Sigmoid colon (tissue), 7 donors: Measurements from ENCODE around the gene KIF5A. TPM values are rescaled to one million over a fixed set of nuclear protein-coding genes. Genes with fewer than 3 reads are reported as not detected.
A peak's percentile ranks its signal among the peaks of the same experiment; 100 is the strongest.

Source experiments
- DNase-seq: peaks from one replicate; pipeline ENCODE4 v3.0.0-alpha.2; 2019
- H3K27ac ChIP-seq, 4 donors: fragments of 200-600 bp; sonication (generic); one replicate each; pipeline ENCODE4 v1.5.1; 2016 to 2019; ENCODE audit warnings: mild to moderate bottlenecking in 1 of 4
- H3K27me3 ChIP-seq, 3 donors: fragments of 200-600 bp; sonication (generic); one replicate each; pipeline ENCODE4 v1.5.1; 2019; ENCODE audit warnings: mild to moderate bottlenecking in 1 of 3
- H3K36me3 ChIP-seq, 4 donors: fragments of 200-600 bp; sonication (generic); one replicate each; pipeline ENCODE4 v1.5.1; 2016 to 2019
- H3K4me1 ChIP-seq, 4 donors: fragments of 200-600 bp; sonication (generic); one replicate each; pipeline ENCODE4 v1.5.1; 2017 to 2019
- H3K4me3 ChIP-seq, 4 donors: fragments of 200-600 bp; sonication (generic); one replicate each; pipeline ENCODE4 v1.5.1; 2017 to 2019; ENCODE audit warnings: mild to moderate bottlenecking in 2 of 4, moderate library complexity in 1 of 4
- H3K9me3 ChIP-seq, 4 donors: fragments of 200-600 bp in 3 of 4; sonication (generic) in 3 of 4; one replicate each; pipeline versions ENCODE4 v1.5.1 to v1.6.1; 2013 to 2019
- CTCF ChIP-seq, 4 experiments: fragments of 450-650 bp in 3 of 4; fragments of 200-600 bp in 1 of 4; IDR thresholded peaks; one replicate each; pipeline ENCODE4 v1.5.1; 2016 to 2019; ENCODE audit warnings: antibody characterized with exemption in 4 of 4, mild to moderate bottlenecking in 3 of 4, moderate library complexity in 2 of 4
- EP300 ChIP-seq, 4 donors: sonication (generic); formaldehyde crosslinking; IDR thresholded peaks; one replicate each; pipeline ENCODE4 v1.6.1; 2017; ENCODE audit warnings: antibody characterized with exemption in 4 of 4
- POLR2A ChIP-seq, 2 donors: fragments of 450-650 bp; IDR thresholded peaks; one replicate each; pipeline ENCODE4 v1.6.1; 2016; ENCODE audit warnings: antibody characterized with exemption in 2 of 2, mild to moderate bottlenecking in 2 of 2, moderate library complexity in 2 of 2
- POLR2AphosphoS5 ChIP-seq, 4 donors: sonication (generic); formaldehyde crosslinking; IDR thresholded peaks; one replicate each; pipeline ENCODE4 v1.6.1; 2017; ENCODE audit warnings: antibody characterized with exemption in 4 of 4
- WGBS, 2 donors: extraction: QIAGEN DNeasy Blood & Tissue Kit; methylation state at CpG; one replicate each; pipeline ENCODE4 v1.1.7; 2013; 5-methylcytosine and 5-hydroxymethylcytosine counted together
- intact Hi-C: fragments of 100-400 bp; cut with DNase I; formaldehyde crosslinking; loops from one replicate; pipeline ENCODE4 v1.15.1; 2023
- polyA plus RNA-seq, 3 donors: library from polyadenylated mRNA; stranded (reverse); fragments of 200-250 nt; gene quantifications; one replicate each; pipeline ENCODE4 v1.2.3, GENCODE V29; 2013
- total RNA-seq, 4 donors: library from RNA; depleted of rRNA; stranded (reverse); fragments of >200 nt; gene quantifications; one replicate each; pipeline ENCODE4 v1.1.0, GENCODE V29; 2016
- donor health status: healthy with polysubstance abuse.
- donor health status: Bipolar disorder and iron deficiency.
- donor health status: healthy.

The KIF5A gene
- total and polyA plus RNA-seq, 7 donors: under 0.01 to 8.9 (median 3.6) TPM

- no peak for DNase-seq
- H3K36me3 ChIP-seq: peaks cover 0 to under 1% (median 0%) of the 10 kb centered on the region in 4 donors
- no peaks in the 10 kb centered on the region for H3K9me3 ChIP-seq
- peak overlapping the region; percentile 92 to 97 (median 96) for H3K27ac ChIP-seq
- intact Hi-C loops: loop anchor here (2.0 to 5.0 kb wide), 4 partner anchors 27 to 145 kb away; partner anchors contain the start of gene DDIT3
- H3K4me3 ChIP-seq: peak overlapping the region in 3 of 4 donors; percentile 88 to 99 (median 96)
- H3K4me1 ChIP-seq: peaks cover 0 to 41% (median 32%) of the 10 kb centered on the region in 4 donors
- no peak for TF ChIP-seq POLR2A (IDR thresholded peaks at IDR 0.05)
- no peak for TF ChIP-seq EP300 (IDR thresholded peaks at IDR 0.05)
- TF ChIP-seq CTCF (IDR thresholded peaks at IDR 0.05): no peak
- TF ChIP-seq POLR2AphosphoS5 (IDR thresholded peaks at IDR 0.05): no peak
- WGBS, 2 donors: 18 to 19% methylated on average over 9 of the region's 9 CpGs
- H3K27me3 ChIP-seq: peaks cover 5 to 23% (median 22%) of the 10 kb centered on the region in 3 donors
Observed at GRCh38 chr12:57547288-57548012, 2.4 kb upstream of the KIF5A start.

GRCh38 chr12:57548013-57548315 lies 1.9 kb upstream of the KIF5A start:
- H3K27me3 ChIP-seq: peaks cover 5 to 23% (median 22%) of the 10 kb centered on the region in 3 donors
- intact Hi-C loops: loop anchor here (5.0 kb wide), 1 partner anchor 59 kb away; no protein-coding TSS in a partner anchor
- peaks cover 0 to 41% (median 32%) of the 10 kb centered on the region in 4 donors for H3K4me1 ChIP-seq
- H3K4me3 ChIP-seq: no peak overlapping the region
- no peak for DNase-seq
- H3K9me3 ChIP-seq: no peaks in the 10 kb centered on the region
- no peak overlapping the region for H3K27ac ChIP-seq
- H3K36me3 ChIP-seq: no peaks in the 10 kb centered on the region
- TF ChIP-seq POLR2A (IDR thresholded peaks at IDR 0.05): no peak
- no peak for TF ChIP-seq CTCF (IDR thresholded peaks at IDR 0.05)
- TF ChIP-seq EP300 (IDR thresholded peaks at IDR 0.05): no peak
- no peak for TF ChIP-seq POLR2AphosphoS5 (IDR thresholded peaks at IDR 0.05)
- 95 to 96% methylated on average over 2 of the region's 2 CpGs for WGBS, 2 donors

- 30 to 62% methylated on average over 2 of the region's 2 CpGs for WGBS, 2 donors
- no peak overlapping the region for H3K4me3 ChIP-seq
Observed at GRCh38 chr12:57548488-57548887, 1.4 kb upstream of the KIF5A start.

GRCh38 chr12:57549203-57549908 lies 488 bp upstream of the KIF5A start:
- no peak for DNase-seq

More at GRCh38 chr12:57548488-57548887, 1.4 kb upstream of the KIF5A start:
- no peak overlapping the region for H3K27ac ChIP-seq
- H3K36me3 ChIP-seq: no peaks in the 10 kb centered on the region
- TF ChIP-seq POLR2A (IDR thresholded peaks at IDR 0.05): no peak
- TF ChIP-seq EP300 (IDR thresholded peaks at IDR 0.05): no peak
- TF ChIP-seq CTCF (IDR thresholded peaks at IDR 0.05): no peak
- TF ChIP-seq POLR2AphosphoS5 (IDR thresholded peaks at IDR 0.05): no peak
- H3K9me3 ChIP-seq: no peaks in the 10 kb centered on the region
- no peak for DNase-seq
- intact Hi-C loops: loop anchor here (5.0 kb wide), 1 partner anchor 59 kb away; no protein-coding TSS in a partner anchor
- peaks cover 0 to 39% (median 32%) of the 10 kb centered on the region in 4 donors for H3K4me1 ChIP-seq
- peaks cover 5 to 23% (median 22%) of the 10 kb centered on the region in 3 donors for H3K27me3 ChIP-seq

More at GRCh38 chr12:57549203-57549908, 488 bp upstream of the KIF5A start:
- intact Hi-C loops: loop anchor here (5.0 kb wide), 1 partner anchor 58 kb away; no protein-coding TSS in a partner anchor
- H3K4me1 ChIP-seq: peaks cover 0 to 36% (median 30%) of the 10 kb centered on the region in 4 donors
- H3K4me3 ChIP-seq: peak overlapping the region; percentile 20 to 50 (median 44)
- peaks cover 5 to 23% (median 22%) of the 10 kb centered on the region in 3 donors for H3K27me3 ChIP-seq
- TF ChIP-seq EP300 (IDR thresholded peaks at IDR 0.05): no peak
- TF ChIP-seq POLR2A (IDR thresholded peaks at IDR 0.05): no peak
- TF ChIP-seq POLR2AphosphoS5 (IDR thresholded peaks at IDR 0.05): no peak
- no peak for TF ChIP-seq CTCF (IDR thresholded peaks at IDR 0.05)
- H3K36me3 ChIP-seq: no peaks in the 10 kb centered on the region
- WGBS, 2 donors: 29 to 39% methylated on average over 13 of the region's 13 CpGs
- H3K27ac ChIP-seq: no peak overlapping the region
- H3K9me3 ChIP-seq: no peaks in the 10 kb centered on the region
